DND-41 (cell line): ENCODE measurements around the gene RAD51C.

Experiments used
- ATAC-seq: fragments of 200-7000 bp; cut with Tn5 transposase; 3 replicates; pipeline ENCODE4 v1.9.1; 2021; ENCODE audit warnings: low read depth; ENCODE audit not compliant: insufficient read depth
- DNase-seq: peaks from one replicate; pipeline ENCODE4 v3.0.0-alpha.2; 2020
- H2AFZ ChIP-seq: 2 replicates; pipeline ENCODE4 v1.6.0; 2012; ENCODE audit warnings: low read depth, low read length
- H3K27ac ChIP-seq: 2 replicates; pipeline ENCODE4 v1.5.1; 2012; ENCODE audit warnings: low read length, inconsistent platforms
- H3K27me3 ChIP-seq: fragments of 200-600 bp; sonication (generic); 2 replicates; pipeline ENCODE4 v1.6.0; 2012; ENCODE audit warnings: low read length, mild to moderate bottlenecking, inconsistent platforms; ENCODE audit not compliant: insufficient read depth, poor library complexity
- H3K36me3 ChIP-seq: 2 replicates; pipeline ENCODE4 v1.5.1; 2012; ENCODE audit warnings: low read length, inconsistent platforms; ENCODE audit not compliant: insufficient read depth
- H3K4me1 ChIP-seq: 2 replicates; pipeline ENCODE4 v1.5.1; 2012; ENCODE audit warnings: mild to moderate bottlenecking, low read length; ENCODE audit not compliant: insufficient read depth
- H3K4me2 ChIP-seq: 2 replicates; pipeline ENCODE4 v1.6.0; 2012; ENCODE audit warnings: mild to moderate bottlenecking, moderate library complexity, low read length, inconsistent platforms; ENCODE audit not compliant: insufficient read depth
- H3K4me3 ChIP-seq, 2 experiments: fragments of 200-600 bp in 1 of 2; shearing (Covaris generic) in 1 of 2; 2 replicates each; pipeline ENCODE4 v1.5.1; 2012 to 2016; ENCODE audit warnings: inconsistent platforms in 2 of 2, low read length in 2 of 2, mild to moderate bottlenecking in 2 of 2, low read depth in 1 of 2, moderate library complexity in 1 of 2
- H3K79me2 ChIP-seq: 2 replicates; pipeline ENCODE4 v1.6.0; 2012; ENCODE audit warnings: low read length, inconsistent platforms; ENCODE audit not compliant: insufficient read depth
- H3K9ac ChIP-seq: 2 replicates; pipeline ENCODE4 v1.6.0; 2012; ENCODE audit warnings: low read depth, mild to moderate bottlenecking, inconsistent platforms, low read length, moderate library complexity
- H3K9me3 ChIP-seq: 2 replicates; pipeline ENCODE4 v1.5.1; 2012; ENCODE audit warnings: low read length, moderate library complexity, mild to moderate bottlenecking, inconsistent platforms; ENCODE audit not compliant: insufficient read depth, severe bottlenecking
- H4K20me1 ChIP-seq: 2 replicates; pipeline ENCODE4 v1.6.0; 2012; ENCODE audit warnings: low read length; ENCODE audit not compliant: insufficient read depth
- EZH2 ChIP-seq: IDR thresholded peaks from 3 replicates; pipeline ENCODE4 v1.6.1; 2012; ENCODE audit warnings: borderline replicate concordance, low read depth, mild to moderate bottlenecking, moderate library complexity, low read length, inconsistent platforms; ENCODE audit not compliant: severe bottlenecking
- TF ChIP-seq, protein P1 (sequence below): IDR thresholded peaks from 2 replicates; pipeline ENCODE4 v1.5.1; 2012; ENCODE audit warnings: borderline replicate concordance, low read length, moderate library complexity, mild to moderate bottlenecking; ENCODE audit not compliant: poor library complexity, severe bottlenecking; ENCODE audit errors: extremely low read depth

The RAD51C gene

DNA sequence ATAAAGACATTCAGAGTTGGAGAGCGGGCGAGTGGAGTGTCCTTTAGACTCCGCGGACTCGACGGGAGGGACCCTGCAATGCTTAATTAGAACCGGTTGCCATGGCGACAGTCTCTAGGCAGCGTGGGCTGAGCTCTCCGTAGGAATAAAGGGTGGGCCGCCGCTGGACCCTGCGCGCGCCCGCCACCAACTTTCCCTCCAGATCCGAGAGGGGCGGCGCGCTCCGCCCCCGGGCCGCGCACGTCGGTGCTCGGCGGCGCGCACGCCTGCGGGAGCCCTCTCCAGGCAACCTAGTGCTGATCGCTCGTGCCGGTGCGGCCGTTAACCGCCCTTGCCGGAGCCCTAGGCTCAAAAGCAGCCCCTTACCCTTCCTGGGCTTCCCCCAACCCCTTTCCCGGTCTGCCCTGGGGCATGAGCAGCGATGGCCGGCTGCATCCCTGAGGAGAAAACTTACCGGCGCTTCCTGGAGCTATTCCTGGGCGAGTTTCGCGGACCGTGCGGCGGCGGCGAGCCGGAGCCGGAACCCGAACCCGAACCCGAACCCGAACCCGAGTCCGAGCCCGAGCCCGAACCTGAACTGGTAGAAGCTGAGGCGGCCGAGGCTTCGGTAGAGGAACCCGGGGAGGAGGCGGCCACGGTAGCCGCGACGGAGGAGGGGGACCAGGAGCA, 63.3 kb downstream of the RAD51C start, which contains the start of gene PPM1E:
TSS of gene PPM1E (plus strand) at position 278 of the 669 bp plus-strand sequence.
- ATAC-seq = no peak
- no peaks in the 10 kb centered on the region for H3K9me3 ChIP-seq
- no peak for DNase-seq
- no peaks in the 10 kb centered on the region for H3K36me3 ChIP-seq
- no peaks in the 10 kb centered on the region for H3K79me2 ChIP-seq
- no peaks in the 10 kb centered on the region for H3K4me1 ChIP-seq
- no peak within 1 kb of the TSS for H3K9ac ChIP-seq
- TF ChIP-seq, protein P1, sequence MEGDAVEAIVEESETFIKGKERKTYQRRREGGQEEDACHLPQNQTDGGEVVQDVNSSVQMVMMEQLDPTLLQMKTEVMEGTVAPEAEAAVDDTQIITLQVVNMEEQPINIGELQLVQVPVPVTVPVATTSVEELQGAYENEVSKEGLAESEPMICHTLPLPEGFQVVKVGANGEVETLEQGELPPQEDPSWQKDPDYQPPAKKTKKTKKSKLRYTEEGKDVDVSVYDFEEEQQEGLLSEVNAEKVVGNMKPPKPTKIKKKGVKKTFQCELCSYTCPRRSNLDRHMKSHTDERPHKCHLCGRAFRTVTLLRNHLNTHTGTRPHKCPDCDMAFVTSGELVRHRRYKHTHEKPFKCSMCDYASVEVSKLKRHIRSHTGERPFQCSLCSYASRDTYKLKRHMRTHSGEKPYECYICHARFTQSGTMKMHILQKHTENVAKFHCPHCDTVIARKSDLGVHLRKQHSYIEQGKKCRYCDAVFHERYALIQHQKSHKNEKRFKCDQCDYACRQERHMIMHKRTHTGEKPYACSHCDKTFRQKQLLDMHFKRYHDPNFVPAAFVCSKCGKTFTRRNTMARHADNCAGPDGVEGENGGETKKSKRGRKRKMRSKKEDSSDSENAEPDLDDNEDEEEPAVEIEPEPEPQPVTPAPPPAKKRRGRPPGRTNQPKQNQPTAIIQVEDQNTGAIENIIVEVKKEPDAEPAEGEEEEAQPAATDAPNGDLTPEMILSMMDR = no peak
- H3K4me2 ChIP-seq = no peak within 1 kb of the TSS
- no peak within 1 kb of the TSS for H3K4me3 ChIP-seq
- no peak within 1 kb of the TSS for H2AFZ ChIP-seq
- H3K27ac ChIP-seq = no peak within 1 kb of the TSS
- H4K20me1 ChIP-seq = no peaks in the 10 kb centered on the region
- peaks cover 18% of the 10 kb centered on the region for H3K27me3 ChIP-seq

DNA sequence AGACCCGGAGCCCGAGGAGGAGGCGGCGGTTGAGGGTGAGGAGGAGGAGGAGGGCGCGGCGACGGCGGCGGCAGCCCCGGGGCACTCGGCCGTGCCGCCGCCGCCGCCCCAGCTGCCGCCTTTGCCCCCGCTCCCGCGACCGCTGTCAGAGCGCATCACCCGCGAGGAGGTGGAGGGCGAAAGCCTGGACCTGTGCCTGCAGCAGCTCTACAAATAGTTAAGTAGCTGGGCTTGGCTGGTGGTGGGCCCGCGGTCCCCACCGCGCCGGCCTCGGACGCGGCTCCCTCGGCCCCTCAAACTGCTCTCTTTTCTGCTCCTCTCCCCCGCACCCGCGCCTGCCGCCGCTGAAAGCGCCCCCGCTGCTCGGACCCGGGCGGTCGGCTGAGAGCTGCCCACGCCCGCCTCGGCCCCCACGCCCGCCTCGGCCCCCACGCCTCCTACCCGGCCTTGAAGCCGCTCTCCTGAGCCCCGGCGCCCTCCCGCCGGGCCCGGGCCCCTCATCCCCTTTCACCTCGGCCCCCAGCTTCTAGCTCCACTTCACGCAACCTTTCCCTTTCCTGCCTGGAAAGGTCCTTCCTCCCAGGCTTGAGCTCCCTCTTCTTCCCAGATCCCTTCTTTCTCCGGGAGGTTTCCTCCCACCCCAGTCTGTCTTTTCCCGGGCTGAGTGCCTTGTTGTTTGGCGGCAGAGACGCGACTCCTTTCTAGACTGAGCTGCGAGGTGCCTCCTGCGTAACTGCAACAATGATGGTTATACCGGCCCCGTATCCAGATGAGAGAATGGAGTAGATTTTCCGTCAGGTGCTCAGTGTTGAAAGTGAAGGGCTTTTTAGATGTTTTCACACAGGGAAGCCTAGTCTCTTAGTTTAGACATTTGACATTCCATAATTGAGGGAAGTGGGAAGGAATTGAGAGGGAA, 64.1 kb downstream of the RAD51C start:
- DNase-seq (no peak), ATAC-seq (no peak)
- no peaks in the 10 kb centered on the region for H3K9me3 ChIP-seq
- TF ChIP-seq EZH2 = no peak
- TF ChIP-seq, protein P1 = no peak
- H3K36me3 ChIP-seq = no peaks in the 10 kb centered on the region
- no peak overlapping the region for H3K4me3 ChIP-seq
- H3K4me2 ChIP-seq = no peak overlapping the region
- no peaks in the 10 kb centered on the region for H4K20me1 ChIP-seq
- no peak overlapping the region for H2AFZ ChIP-seq
- H3K27ac ChIP-seq = no peak overlapping the region
- H3K4me1 ChIP-seq = no peaks in the 10 kb centered on the region
- H3K27me3 ChIP-seq = peaks cover 18% of the 10 kb centered on the region
- H3K79me2 ChIP-seq = no peaks in the 10 kb centered on the region
- H3K9ac ChIP-seq = no peak overlapping the region

DNA sequence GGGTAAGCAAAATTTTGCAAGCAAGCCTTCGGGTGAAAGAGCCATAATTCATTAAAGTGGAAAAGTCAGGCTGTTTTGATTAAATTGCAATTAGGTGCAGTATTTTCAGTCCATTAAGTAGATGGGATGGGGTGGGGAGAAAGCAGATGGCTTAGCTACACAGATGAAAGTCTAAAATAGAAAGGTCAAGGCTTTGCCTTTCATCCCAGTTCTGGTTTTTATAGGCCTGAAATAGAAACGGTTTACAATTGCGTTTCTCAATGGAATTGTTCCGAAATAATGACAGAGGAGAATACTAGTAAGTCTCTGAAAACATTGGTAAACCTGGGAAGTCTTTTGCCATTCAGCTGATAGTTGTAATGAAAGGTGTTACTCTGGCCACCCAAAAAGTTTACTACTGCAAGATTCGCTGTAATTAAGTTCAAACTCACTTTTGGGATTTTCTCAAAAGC, 64.8 kb downstream of the RAD51C start:
- peaks cover 18% of the 10 kb centered on the region for H3K27me3 ChIP-seq
- no peak overlapping the region for H3K4me2 ChIP-seq
- no peak overlapping the region for H3K4me3 ChIP-seq

More for the DNA sequence above, 64.8 kb downstream of the RAD51C start:
- Histone ChIP-seq H2AFZ (no peak overlapping the region), H3K4me1 (no peaks in the 10 kb centered on the region), H3K36me3 (no peaks in the 10 kb centered on the region), H3K27ac (no peak overlapping the region), H3K79me2 (no peaks in the 10 kb centered on the region), H4K20me1 (no peaks in the 10 kb centered on the region), H3K9ac (no peak overlapping the region), H3K9me3 (no peaks in the 10 kb centered on the region)
- ATAC-seq (no peak), DNase-seq (no peak)
- TF ChIP-seq, protein P1 = no peak
- no peak for TF ChIP-seq EZH2
